Measurements from ENCODE around the gene RSKR.

The RSKR gene

GRCh38 chr17:28585851-28586250 is 28.1 kb downstream of the RSKR start:
- H3K9me3 ChIP-seq: no peaks in the 10 kb centered on the region
- no peaks in the 10 kb centered on the region for H3K4me1 ChIP-seq (ENCODE audit: control insufficient read depth in 1 of 2, insufficient read depth in 1 of 2, low read depth in 1 of 2, low read length in 1 of 2)
- H3K27ac ChIP-seq: no peak overlapping the region
- H3K36me3 ChIP-seq: peaks cover 47% of the 10 kb centered on the region
- no peak overlapping the region for H3K4me3 ChIP-seq (ENCODE audit: low read depth in 1 of 2, low read length in 1 of 2)
- no peak for TF ChIP-seq CTCF (IDR thresholded peaks at IDR 0.05)
- no peaks in the 10 kb centered on the region for H3K27me3 ChIP-seq

- H3K36me3 ChIP-seq: peaks cover 47% of the 10 kb centered on the region
- H3K27me3 ChIP-seq: no peaks in the 10 kb centered on the region
Observed at GRCh38 chr17:28584434-28584833, 29.6 kb downstream of the RSKR start.

GRCh38 chr17:28582513-28582912 is 31.5 kb downstream of the RSKR start:
- Histone ChIP-seq H3K36me3 (peaks cover 43% of the 10 kb centered on the region), H3K9me3 (no peaks in the 10 kb centered on the region), H3K27me3 (no peaks in the 10 kb centered on the region), H3K4me1 (ENCODE audit: control insufficient read depth in 1 of 2, insufficient read depth in 1 of 2, low read depth in 1 of 2, low read length in 1 of 2) (peaks cover 0 to 8% of the 10 kb centered on the region in 2 experiments), H3K4me3 (ENCODE audit: low read depth in 1 of 2, low read length in 1 of 2) (no peak overlapping the region), H3K27ac (no peak overlapping the region)
- TF ChIP-seq CTCF (IDR thresholded peaks at IDR 0.05): no peak

More at GRCh38 chr17:28584434-28584833, 29.6 kb downstream of the RSKR start:
- Histone ChIP-seq H3K4me1 (ENCODE audit: control insufficient read depth in 1 of 2, insufficient read depth in 1 of 2, low read depth in 1 of 2, low read length in 1 of 2) (no peaks in the 10 kb centered on the region), H3K9me3 (no peaks in the 10 kb centered on the region), H3K4me3 (ENCODE audit: low read depth in 1 of 2, low read length in 1 of 2) (no peak overlapping the region), H3K27ac (no peak overlapping the region)
- TF ChIP-seq CTCF (IDR thresholded peaks at IDR 0.05): no peak

- TF ChIP-seq CTCF (IDR thresholded peaks at IDR 0.05): no peak
- Histone ChIP-seq H3K36me3 (peaks cover 36% of the 10 kb centered on the region), H3K4me1 (ENCODE audit: control insufficient read depth in 1 of 2, insufficient read depth in 1 of 2, low read depth in 1 of 2, low read length in 1 of 2) (peaks cover 7 to 17% of the 10 kb centered on the region in 2 experiments), H3K27ac (no peak overlapping the region), H3K27me3 (no peaks in the 10 kb centered on the region), H3K4me3 (ENCODE audit: low read depth in 1 of 2, low read length in 1 of 2) (no peak overlapping the region), H3K9me3 (no peaks in the 10 kb centered on the region)
Observed at GRCh38 chr17:28580959-28581358, 33.0 kb downstream of the RSKR start.

- H3K4me1 ChIP-seq (ENCODE audit: control insufficient read depth in 1 of 2, insufficient read depth in 1 of 2, low read depth in 1 of 2, low read length in 1 of 2): peaks cover 8 to 24% of the 10 kb centered on the region in 2 experiments
- no peaks in the 10 kb centered on the region for H3K9me3 ChIP-seq
- no peak overlapping the region for H3K4me3 ChIP-seq (ENCODE audit: low read depth in 1 of 2, low read length in 1 of 2)
- H3K27me3 ChIP-seq: no peaks in the 10 kb centered on the region
- H3K36me3 ChIP-seq: peaks cover 22% of the 10 kb centered on the region
- no peak overlapping the region for H3K27ac ChIP-seq
- TF ChIP-seq CTCF (IDR thresholded peaks at IDR 0.05): no peak
Observed at GRCh38 chr17:28579526-28579925, 34.5 kb downstream of the RSKR start.
